Cardiac muscle cell (in vitro differentiated cells and primary cell): ENCODE measurements around the gene SH3BP4. TPM values are rescaled to one million over a fixed set of nuclear protein-coding genes. Genes with fewer than 3 reads are reported as not detected.

Experiments
- DNase-seq, 2 donors: peaks; one replicate each; pipeline versions ENCODE4 v3.0.0 to v3.0.0-alpha.2; 2010 to 2017; ENCODE audit warnings: low read depth in 1 of 2, low spot score in 1 of 2
- H3K27ac ChIP-seq: fragments of 200-600 bp; sonication (generic); 2 replicates; pipeline ENCODE4 v1.5.1; 2016
- H3K27me3 ChIP-seq: fragments of 200-600 bp; sonication (generic); 2 replicates; pipeline ENCODE4 v1.6.0; 2016; ENCODE audit warnings: control low read depth
- H3K36me3 ChIP-seq: fragments of 200-600 bp; sonication (generic); 2 replicates; pipeline ENCODE4 v1.5.1; 2016; ENCODE audit warnings: control low read depth
- H3K4me1 ChIP-seq: fragments of 200-600 bp; sonication (generic); 2 replicates; pipeline ENCODE4 v1.8.1; 2017; ENCODE audit warnings: low read depth, mild to moderate bottlenecking, mixed run types
- H3K4me3 ChIP-seq: fragments of 200-600 bp; sonication (generic); 2 replicates; pipeline ENCODE4 v1.5.1; 2016; ENCODE audit warnings: mild to moderate bottlenecking
- H3K9me3 ChIP-seq: fragments of 200-600 bp; sonication (generic); 2 replicates; pipeline ENCODE4 v1.5.1; 2017; ENCODE audit warnings: low read depth, mild to moderate bottlenecking, control low read depth
- CTCF ChIP-seq: IDR thresholded peaks from 2 replicates; pipeline ENCODE4 v1.5.1; 2012; ENCODE audit warnings: low read depth, mild to moderate bottlenecking, low read length
- polyA plus RNA-seq: library from polyadenylated mRNA; unstranded; fragments of >200 nt; fragmentation: Nextera tagmentation; extraction: Ambion mirVana; gene quantifications from 2 replicates; pipeline ENCODE4 v1.2.1, GENCODE V29; 2016
- total RNA-seq: library from RNA; depleted of rRNA; stranded (reverse); fragments of >200 nt; gene quantifications from 2 replicates; pipeline ENCODE4 v1.2.3, GENCODE V29; 2016

SH3BP4 gene
- total and polyA plus RNA-seq, 2 experiments from 2014 or later, result 35.8 to 71.3 TPM

- TF ChIP-seq CTCF, result no peak
- no peak for DNase-seq
- H3K4me1 ChIP-seq, result peaks cover 20% of the 10 kb centered on the region
- no peak overlapping the region for H3K4me3 ChIP-seq
- no peak overlapping the region for H3K27ac ChIP-seq
- no peaks in the 10 kb centered on the region for H3K27me3 ChIP-seq
- H3K9me3 ChIP-seq, result no peaks in the 10 kb centered on the region
- no peaks in the 10 kb centered on the region for H3K36me3 ChIP-seq
These were observed 127.2 kb downstream of the SH3BP4 start for GRCh38 chr2:235078914-235079472.

DNA sequence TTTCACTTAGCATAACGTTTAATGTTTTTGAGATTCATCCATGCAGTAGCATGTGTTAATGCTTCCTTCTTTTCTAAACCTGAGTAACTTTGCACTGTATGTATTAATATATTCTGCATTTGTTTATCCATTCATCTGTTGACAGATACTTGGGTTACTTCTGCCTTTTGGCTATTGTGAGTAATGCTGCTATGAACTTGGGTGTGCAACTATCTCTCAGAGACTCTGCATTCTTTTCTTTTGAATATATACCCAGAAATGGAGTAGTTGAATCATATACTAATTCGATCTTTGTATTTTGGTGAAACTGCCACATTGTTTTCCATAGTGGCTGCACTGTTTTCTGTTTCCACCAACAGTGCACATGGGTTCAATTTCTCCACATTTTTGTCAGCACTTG, 128.3 kb downstream of the SH3BP4 start:
- no peak overlapping the region for H3K4me3 ChIP-seq
- TF ChIP-seq CTCF, result no peak
- H3K9me3 ChIP-seq, result no peaks in the 10 kb centered on the region
- H3K27ac ChIP-seq, result no peak overlapping the region
- H3K27me3 ChIP-seq, result no peaks in the 10 kb centered on the region
- peaks cover 9% of the 10 kb centered on the region for H3K4me1 ChIP-seq
- no peaks in the 10 kb centered on the region for H3K36me3 ChIP-seq
- DNase-seq, result no peak

DNA sequence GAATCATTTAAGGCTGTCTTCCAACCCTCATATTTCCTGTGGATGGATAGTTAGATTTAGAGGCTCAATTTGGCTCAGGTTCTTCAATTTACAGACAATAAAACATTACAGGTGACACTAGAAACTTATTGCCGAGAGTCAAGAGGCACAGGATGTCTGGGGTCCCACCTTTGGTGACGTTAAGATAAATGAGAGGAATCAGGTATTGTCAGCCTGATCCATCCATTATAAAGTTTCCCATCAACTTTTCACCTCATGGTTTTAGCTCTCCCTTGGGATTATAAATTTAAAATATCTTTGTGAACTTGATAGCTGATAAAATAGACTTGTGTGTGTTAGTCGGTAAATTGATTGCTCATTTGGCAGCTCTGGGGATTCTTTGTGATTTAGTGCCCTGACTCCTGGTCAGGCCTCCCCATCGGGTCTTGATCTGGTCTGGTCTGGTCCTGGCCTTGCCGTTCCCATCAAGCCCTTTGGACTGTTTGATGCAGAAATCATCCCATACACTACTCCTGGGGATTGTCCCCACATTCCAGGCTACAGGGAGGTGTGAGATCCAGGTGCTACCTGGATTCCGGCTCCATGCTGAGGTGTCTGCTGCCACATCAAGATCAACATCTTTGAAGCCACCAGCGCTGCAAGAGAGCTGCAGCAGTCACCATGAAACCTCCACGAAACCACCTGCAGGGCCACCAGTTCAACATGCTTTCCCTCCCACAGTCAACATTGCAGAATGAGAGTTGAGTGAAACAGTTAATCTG, 130.9 kb downstream of the SH3BP4 start:
- H3K4me3 ChIP-seq, result no peak overlapping the region
- no peaks in the 10 kb centered on the region for H3K9me3 ChIP-seq
- H3K4me1 ChIP-seq, result no peaks in the 10 kb centered on the region
- no peak overlapping the region for H3K27ac ChIP-seq
- TF ChIP-seq CTCF, result no peak
- no peak for DNase-seq
- H3K27me3 ChIP-seq, result no peaks in the 10 kb centered on the region
- no peaks in the 10 kb centered on the region for H3K36me3 ChIP-seq

- H3K4me3 ChIP-seq, result no peak overlapping the region
- H3K4me1 ChIP-seq, result peaks cover 7% of the 10 kb centered on the region
- H3K27me3 ChIP-seq, result no peaks in the 10 kb centered on the region
- no peak for DNase-seq
- H3K27ac ChIP-seq, result no peak overlapping the region
- no peaks in the 10 kb centered on the region for H3K9me3 ChIP-seq
- no peak for TF ChIP-seq CTCF
- H3K36me3 ChIP-seq, result no peaks in the 10 kb centered on the region
These were observed 132.0 kb downstream of the SH3BP4 start for GRCh38 chr2:235083822-235084221.

- Histone ChIP-seq H3K36me3 (no peaks in the 10 kb centered on the region), H3K4me1 (peaks cover 12% of the 10 kb centered on the region), H3K4me3 (no peak overlapping the region), H3K9me3 (no peaks in the 10 kb centered on the region), H3K27me3 (no peaks in the 10 kb centered on the region), H3K27ac (no peak overlapping the region)
- TF ChIP-seq CTCF, result no peak
- no peak for DNase-seq
These were observed 132.6 kb downstream of the SH3BP4 start for GRCh38 chr2:235084424-235084823.
